OCI-LY1 (cell line): ENCODE data around the gene AP4S1.

Experiments used
- EZH2 ChIP-seq: fragments of 200-600 bp; sonication (generic), shearing (Covaris generic); IDR thresholded peaks from 2 replicates; pipeline ENCODE4 v1.8.0; 2017; ENCODE audit warnings: borderline replicate concordance, mixed run types, mild to moderate bottlenecking, antibody characterized with exemption, low read length, moderate library complexity, mixed read lengths
- TF ChIP-seq, protein P1 (sequence below): fragments of 200-600 bp; sonication (generic), shearing (Covaris generic); IDR thresholded peaks from 2 replicates; pipeline ENCODE4 v1.5.1; 2017; ENCODE audit warnings: mild to moderate bottlenecking, antibody characterized with exemption, low read length, moderate library complexity, mixed read lengths

DNA sequence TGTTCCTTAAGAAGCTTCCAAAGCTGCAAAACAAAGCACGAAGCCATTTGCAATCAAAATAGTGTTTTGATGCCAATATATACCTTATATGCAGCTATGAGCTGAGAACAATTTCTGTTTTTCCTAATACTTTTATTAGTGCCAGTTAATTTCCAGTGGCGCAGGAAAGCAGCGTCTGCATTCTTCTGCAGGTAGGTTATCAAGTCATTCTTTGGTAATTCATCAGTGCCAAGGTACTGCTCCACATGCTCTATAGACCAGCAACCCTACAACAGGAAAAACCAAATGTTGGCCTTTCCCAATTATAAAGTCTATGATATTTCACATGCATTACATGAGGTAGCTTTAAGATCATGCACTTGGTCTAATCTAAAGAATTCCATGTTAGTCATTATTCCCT is 88.3 kb downstream of the AP4S1 start:
- TF ChIP-seq, protein P1, sequence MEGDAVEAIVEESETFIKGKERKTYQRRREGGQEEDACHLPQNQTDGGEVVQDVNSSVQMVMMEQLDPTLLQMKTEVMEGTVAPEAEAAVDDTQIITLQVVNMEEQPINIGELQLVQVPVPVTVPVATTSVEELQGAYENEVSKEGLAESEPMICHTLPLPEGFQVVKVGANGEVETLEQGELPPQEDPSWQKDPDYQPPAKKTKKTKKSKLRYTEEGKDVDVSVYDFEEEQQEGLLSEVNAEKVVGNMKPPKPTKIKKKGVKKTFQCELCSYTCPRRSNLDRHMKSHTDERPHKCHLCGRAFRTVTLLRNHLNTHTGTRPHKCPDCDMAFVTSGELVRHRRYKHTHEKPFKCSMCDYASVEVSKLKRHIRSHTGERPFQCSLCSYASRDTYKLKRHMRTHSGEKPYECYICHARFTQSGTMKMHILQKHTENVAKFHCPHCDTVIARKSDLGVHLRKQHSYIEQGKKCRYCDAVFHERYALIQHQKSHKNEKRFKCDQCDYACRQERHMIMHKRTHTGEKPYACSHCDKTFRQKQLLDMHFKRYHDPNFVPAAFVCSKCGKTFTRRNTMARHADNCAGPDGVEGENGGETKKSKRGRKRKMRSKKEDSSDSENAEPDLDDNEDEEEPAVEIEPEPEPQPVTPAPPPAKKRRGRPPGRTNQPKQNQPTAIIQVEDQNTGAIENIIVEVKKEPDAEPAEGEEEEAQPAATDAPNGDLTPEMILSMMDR = no peak
- no peak for TF ChIP-seq EZH2
